ENCODE data around the gene NSUN6.

- TF ChIP-seq FOXA1 (IDR thresholded peaks at IDR 0.05) (no peak), CTCF (IDR thresholded peaks at IDR 0.05; ENCODE audit: low read depth, low read length, missing input control) (no peak), TAF1 (conservative IDR thresholded peaks at IDR 0.05) (no peak), GABPA (IDR thresholded peaks at IDR 0.05 in 1 of 2, conservative IDR thresholded peaks at IDR 0.05 in 1 of 2) (no peak), NR2F2 (IDR thresholded peaks at IDR 0.05) (no peak), YY1 (IDR thresholded peaks at IDR 0.05) (no peak), REST (IDR thresholded peaks at IDR 0.05) (no peak), MAX (IDR thresholded peaks at IDR 0.05) (no peak), RAD21 (IDR thresholded peaks at IDR 0.05) (no peak), EGR1 (IDR thresholded peaks at IDR 0.05; ENCODE audit: low read depth in 2 of 2) (no peak), SP1 (IDR thresholded peaks at IDR 0.05) (no peak)
Observed at GRCh38 chr10:18685555-18685954, 34.2 kb upstream of the NSUN6 start.
